Bronchial epithelial cell (primary cell): ENCODE data around the gene ZC3H15. TPM values are rescaled to one million over a fixed set of nuclear protein-coding genes. Genes with fewer than 3 reads are reported as not detected.

Experiments
- DNase-seq: peaks from one replicate; pipeline ENCODE4 v3.0.0-alpha.2; 2010; ENCODE audit warnings: low read depth
- FAIRE-seq: peaks from 2 replicates; lab custom pipeline; 2011; peaks lifted over from hg19 to GRCh38; lab: Jason Lieb, UNC
- H3K27me3 ChIP-seq: 2 replicates; pipeline ENCODE4 v1.5.1; 2011; ENCODE audit warnings: low read length; ENCODE audit not compliant: control insufficient read depth, insufficient read depth
- H3K36me3 ChIP-seq: 2 replicates; pipeline ENCODE4 v1.5.1; 2011; ENCODE audit warnings: low read length; ENCODE audit not compliant: control insufficient read depth, insufficient read depth
- H3K4me3 ChIP-seq: 2 replicates; pipeline ENCODE4 v1.5.1; 2011; ENCODE audit warnings: mild to moderate bottlenecking, low read depth, low read length, control low read depth
- total RNA-seq: library from RNA; depleted of rRNA; stranded (reverse); fragments of >200 nt; gene quantifications from 2 replicates; pipeline ENCODE4 v1.2.1, GENCODE V29; 2014
- TF ChIP-seq, protein P1 (sequence below): IDR thresholded peaks from 2 replicates; pipeline ENCODE4 v1.5.1; 2011; ENCODE audit warnings: mild to moderate bottlenecking, moderate library complexity, low read length, control low read depth, inconsistent platforms; ENCODE audit not compliant: insufficient read depth, severe bottlenecking

ZC3H15 gene
- total RNA-seq, 1 donor from 2014 or later = 120 TPM

DNA sequence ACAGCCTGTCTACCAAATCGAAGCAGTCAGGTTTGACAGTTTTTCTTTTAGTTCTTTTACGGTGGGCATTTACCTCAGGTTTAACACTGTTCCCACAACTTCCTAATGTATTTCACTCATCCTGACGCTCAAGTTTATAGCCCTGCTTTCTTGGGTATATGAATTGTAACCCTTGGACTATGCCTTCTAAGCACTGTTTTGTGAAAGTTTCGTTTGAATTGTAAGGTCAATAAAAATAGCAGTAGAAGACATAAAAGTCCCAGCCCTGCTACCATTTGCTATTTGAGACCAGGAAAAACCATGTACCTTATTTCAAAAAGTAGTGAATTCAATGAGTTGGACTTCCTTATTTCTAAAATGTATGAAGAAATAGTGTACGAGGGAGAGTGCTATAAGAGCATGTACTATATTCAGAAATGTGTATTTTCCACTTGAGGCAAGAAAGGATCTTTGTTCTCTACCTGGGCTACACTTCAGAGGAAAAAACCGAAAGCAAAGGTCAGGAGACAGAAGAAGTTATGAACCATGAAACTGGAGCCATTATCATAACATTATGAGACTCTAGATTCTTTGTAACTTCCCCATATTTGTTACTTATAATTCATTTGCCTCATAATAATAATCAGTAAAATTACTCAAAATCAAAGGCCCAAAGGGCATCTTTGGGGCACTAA, 1.9 kb upstream of the ZC3H15 start:
- Histone ChIP-seq H3K4me3 (no peak overlapping the region), H3K27me3 (no peaks in the 10 kb centered on the region), H3K36me3 (no peaks in the 10 kb centered on the region)
- FAIRE-seq (no peak), DNase-seq (no peak)
- TF ChIP-seq, protein P1, sequence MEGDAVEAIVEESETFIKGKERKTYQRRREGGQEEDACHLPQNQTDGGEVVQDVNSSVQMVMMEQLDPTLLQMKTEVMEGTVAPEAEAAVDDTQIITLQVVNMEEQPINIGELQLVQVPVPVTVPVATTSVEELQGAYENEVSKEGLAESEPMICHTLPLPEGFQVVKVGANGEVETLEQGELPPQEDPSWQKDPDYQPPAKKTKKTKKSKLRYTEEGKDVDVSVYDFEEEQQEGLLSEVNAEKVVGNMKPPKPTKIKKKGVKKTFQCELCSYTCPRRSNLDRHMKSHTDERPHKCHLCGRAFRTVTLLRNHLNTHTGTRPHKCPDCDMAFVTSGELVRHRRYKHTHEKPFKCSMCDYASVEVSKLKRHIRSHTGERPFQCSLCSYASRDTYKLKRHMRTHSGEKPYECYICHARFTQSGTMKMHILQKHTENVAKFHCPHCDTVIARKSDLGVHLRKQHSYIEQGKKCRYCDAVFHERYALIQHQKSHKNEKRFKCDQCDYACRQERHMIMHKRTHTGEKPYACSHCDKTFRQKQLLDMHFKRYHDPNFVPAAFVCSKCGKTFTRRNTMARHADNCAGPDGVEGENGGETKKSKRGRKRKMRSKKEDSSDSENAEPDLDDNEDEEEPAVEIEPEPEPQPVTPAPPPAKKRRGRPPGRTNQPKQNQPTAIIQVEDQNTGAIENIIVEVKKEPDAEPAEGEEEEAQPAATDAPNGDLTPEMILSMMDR = no peak

DNA sequence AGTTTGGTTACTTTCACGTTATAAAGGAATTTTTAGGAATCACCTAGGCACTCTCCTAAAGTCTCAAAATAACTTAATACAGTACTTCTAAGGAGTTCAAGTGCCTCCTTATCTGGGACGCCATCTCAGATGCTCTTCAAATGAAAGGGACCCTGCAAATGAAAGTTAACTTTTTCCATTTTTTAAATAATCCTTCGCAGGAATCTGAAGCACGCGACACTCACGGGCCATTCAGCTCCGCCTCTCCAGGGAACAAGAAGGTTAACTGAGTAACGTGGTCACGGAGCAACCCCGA, 537 bp upstream of the ZC3H15 start:
- Histone ChIP-seq H3K4me3 (peak overlapping the region; percentile 92), H3K36me3 (no peaks in the 10 kb centered on the region), H3K27me3 (no peaks in the 10 kb centered on the region)
- FAIRE-seq (no peak), DNase-seq (no peak)
- TF ChIP-seq, protein P1 = no peak

DNA sequence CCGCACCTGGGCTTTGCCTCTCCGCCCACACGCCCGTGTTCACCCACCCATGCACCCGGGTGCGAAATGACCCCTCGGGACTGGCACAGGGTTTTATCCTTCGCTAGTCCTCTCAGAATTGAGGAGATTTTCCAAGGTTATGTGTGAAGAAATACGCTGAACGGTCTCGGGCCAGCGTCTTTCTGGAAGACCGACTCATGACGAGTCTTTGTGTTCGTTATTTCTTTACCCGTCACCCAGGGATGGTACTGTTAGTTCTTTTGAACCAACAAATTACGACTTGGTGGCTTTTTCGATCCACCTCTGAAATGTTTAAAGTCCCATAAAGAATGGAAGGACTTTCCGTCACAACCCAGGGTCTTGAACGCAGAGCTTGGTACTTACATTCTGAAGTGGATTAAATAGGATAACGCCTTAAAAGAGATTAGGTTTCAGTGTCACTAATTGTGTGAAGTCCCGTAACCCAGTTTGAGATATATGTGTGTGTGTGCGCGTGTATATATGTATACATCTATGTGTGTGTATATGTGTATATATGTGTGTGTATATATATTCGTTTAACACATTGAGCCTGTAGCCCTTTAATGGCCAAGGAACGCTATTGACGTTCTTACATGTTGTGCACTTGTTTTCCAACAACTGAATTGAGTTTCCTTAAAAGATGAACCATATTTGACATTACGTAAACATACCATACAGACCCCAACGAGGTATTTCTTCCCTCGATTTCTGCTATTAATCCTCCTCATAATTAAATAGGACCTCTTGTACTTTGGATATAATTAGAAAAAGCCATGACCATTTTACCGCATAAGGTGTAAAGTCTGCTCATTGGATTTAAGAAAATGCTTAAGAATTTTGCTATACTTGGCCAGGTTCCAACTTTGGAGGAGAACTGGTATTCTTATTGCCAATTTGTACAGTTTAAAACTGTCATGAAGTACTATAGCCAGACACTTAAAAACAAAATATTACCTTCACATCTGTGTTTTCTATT, 889 bp downstream of the ZC3H15 start:
- TF ChIP-seq, protein P1 = no peak
- no peak for FAIRE-seq
- DNase-seq = peak; percentile 28

DNA sequence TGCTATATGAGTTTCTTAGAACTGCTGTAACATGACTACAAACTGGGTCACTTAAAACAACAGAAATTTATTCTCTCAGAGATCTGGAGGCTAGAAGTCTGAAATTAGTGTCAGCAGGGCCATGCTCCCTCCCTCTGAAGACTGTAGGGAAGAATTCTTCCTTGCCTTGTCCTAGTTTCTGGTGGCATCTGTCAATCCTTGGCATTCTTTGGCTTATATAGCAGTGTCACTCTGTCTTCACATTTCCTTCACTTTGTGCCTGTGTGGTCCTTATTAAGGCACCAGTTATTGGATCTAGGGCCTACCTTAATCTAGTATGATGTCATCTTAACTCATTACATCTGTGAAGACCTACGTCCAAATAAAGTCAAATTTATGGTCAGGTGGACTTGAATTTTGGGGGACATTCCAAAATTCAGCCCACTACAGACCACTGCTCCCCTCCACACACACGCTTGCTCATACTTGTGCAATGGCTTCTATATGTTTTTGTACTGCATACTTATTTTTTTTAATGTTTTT, 7.6 kb downstream of the ZC3H15 start:
- TF ChIP-seq, protein P1 = no peak
- FAIRE-seq (no peak), DNase-seq (no peak)
- Histone ChIP-seq H3K27me3 (no peaks in the 10 kb centered on the region), H3K36me3 (peaks cover 4% of the 10 kb centered on the region), H3K4me3 (no peak overlapping the region)

More for the DNA sequence above, 889 bp downstream of the ZC3H15 start:
- Histone ChIP-seq H3K27me3 (no peaks in the 10 kb centered on the region), H3K4me3 (peak overlapping the region; percentile 92), H3K36me3 (no peaks in the 10 kb centered on the region)

DNA sequence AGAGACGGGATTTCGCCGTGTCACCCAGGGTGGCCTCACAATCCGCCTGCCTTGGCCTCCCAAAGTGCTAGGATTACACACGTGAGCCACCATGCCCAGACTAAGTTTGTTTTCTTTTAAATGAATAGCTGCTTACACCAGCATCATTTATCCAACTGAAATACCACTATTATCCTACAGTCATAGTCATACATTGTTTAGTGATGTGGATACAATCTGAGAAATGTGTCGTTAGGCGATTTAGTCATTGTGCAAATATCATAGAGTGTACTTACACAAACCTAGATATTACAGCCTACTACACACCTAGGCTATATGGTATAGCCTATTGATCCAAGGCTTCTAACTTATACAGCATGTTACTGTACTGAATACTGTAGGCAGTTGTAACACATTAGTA, 10.3 kb downstream of the ZC3H15 start:
- TF ChIP-seq, protein P1 = no peak
- FAIRE-seq (no peak), DNase-seq (peak; percentile 67)
- H3K36me3 ChIP-seq = peaks cover 4% of the 10 kb centered on the region
- no peak overlapping the region for H3K4me3 ChIP-seq
- no peaks in the 10 kb centered on the region for H3K27me3 ChIP-seq
